ENCODE results near the gene CYFIP1.

CYFIP1 gene

DNA sequence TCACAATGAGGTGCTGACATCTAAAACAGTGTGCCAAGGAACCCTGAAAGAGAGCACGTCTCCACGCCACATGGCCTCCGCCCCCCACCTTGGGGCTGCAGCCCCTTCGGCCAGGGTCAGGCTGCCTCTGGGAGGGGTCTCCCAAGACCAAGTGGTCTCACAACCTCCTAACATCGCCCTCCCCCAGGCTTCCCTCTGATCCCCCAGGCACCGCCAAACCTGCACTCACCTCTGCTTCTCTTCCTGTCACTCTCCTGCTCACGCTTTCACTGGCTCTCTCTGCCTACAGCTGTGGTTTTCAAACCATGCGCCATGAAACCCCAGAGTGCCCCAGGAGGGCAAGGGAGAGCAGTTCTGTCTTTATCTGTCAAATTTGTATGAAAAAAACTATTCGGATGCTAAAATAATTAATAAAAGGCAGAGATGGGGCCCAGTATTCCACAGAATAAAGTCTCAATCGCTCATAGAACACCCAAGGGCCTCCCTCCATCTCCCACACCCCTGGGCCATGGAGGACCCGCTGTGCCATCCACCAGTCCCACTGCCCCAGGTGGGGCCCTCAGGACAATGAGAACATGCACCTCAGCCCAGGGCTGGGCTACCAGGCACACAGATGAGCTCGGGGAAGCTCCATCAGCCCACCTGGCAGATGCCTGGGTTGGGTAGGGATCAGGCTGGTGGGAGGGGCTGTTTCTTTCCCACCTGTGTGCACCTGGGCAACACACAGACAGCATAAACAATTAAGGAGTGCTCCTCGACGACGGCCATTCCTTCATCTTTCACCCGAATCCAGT is 21.5 kb downstream of the CYFIP1 start:
- TF ChIP-seq, protein P1, sequence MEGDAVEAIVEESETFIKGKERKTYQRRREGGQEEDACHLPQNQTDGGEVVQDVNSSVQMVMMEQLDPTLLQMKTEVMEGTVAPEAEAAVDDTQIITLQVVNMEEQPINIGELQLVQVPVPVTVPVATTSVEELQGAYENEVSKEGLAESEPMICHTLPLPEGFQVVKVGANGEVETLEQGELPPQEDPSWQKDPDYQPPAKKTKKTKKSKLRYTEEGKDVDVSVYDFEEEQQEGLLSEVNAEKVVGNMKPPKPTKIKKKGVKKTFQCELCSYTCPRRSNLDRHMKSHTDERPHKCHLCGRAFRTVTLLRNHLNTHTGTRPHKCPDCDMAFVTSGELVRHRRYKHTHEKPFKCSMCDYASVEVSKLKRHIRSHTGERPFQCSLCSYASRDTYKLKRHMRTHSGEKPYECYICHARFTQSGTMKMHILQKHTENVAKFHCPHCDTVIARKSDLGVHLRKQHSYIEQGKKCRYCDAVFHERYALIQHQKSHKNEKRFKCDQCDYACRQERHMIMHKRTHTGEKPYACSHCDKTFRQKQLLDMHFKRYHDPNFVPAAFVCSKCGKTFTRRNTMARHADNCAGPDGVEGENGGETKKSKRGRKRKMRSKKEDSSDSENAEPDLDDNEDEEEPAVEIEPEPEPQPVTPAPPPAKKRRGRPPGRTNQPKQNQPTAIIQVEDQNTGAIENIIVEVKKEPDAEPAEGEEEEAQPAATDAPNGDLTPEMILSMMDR (IDR thresholded peaks at IDR 0.05; ENCODE audit: unreplicated experiment in 3 of 3) = no peak
- Mint-ChIP-seq H3K4me1 (peaks cover 26% of the 10 kb centered on the region), H3K27me3 (ENCODE audit: low read depth) (no peaks in the 10 kb centered on the region), H3K27ac (no peak overlapping the region), H3K36me3 (ENCODE audit: low read depth) (peaks cover 3% of the 10 kb centered on the region), H3K4me3 (no peak overlapping the region), H3K9me3 (no peaks in the 10 kb centered on the region)

DNA sequence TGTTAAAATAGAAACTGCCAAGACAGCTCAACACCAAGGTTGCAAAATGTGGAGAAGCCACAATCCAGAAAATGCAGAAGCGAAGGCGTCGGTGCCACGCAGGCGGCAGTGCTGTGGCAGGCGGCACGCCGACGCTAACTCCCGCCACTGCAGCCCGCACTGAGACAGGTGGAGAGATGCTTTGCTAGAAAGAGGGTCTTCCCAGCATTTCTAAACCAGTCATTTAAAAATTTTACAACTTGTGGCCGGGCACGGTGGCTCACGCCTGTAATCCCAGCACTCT is 23.2 kb downstream of the CYFIP1 start:
- Mint-ChIP-seq H3K9me3 (no peaks in the 10 kb centered on the region), H3K36me3 (ENCODE audit: low read depth) (no peaks in the 10 kb centered on the region), H3K4me1 (peaks cover 36% of the 10 kb centered on the region), H3K4me3 (no peak overlapping the region), H3K27me3 (ENCODE audit: low read depth) (no peaks in the 10 kb centered on the region), H3K27ac (no peak overlapping the region)
- TF ChIP-seq, protein P1 (IDR thresholded peaks at IDR 0.05; ENCODE audit: unreplicated experiment in 3 of 3) = no peak

DNA sequence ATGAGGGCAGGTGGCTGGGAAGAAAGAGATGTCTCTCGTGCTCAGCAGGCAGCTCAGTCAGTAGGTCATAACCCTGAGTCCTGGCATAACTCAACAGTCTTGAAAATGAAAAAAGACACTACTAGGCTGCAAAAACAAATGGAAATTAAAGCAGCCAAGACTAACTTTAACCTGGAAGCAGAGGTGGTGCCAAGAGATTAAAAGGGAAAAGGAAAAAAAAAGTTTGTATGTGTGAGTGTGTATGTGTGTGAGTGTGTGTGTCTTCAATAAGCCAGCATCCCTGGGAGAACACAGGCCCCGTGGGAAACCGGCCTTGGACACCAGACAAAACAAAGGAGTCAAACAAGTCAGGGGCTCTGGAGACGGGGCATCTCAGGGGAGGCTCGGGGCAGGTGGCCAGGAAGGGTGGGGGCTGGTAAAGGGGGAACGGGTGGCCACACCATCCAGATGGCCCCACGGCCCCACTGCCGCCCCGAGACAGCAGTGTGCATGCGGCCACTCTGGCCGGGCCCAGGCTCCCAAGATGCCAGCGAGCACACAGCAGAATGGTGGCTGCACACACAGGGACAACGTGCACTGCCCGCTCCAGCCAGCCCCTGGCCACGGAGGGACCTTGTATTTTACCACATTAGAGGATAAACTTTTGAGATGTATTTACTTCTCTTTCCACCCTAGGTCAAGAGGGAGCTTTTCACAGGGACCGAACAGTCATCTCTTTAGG is 23.8 kb downstream of the CYFIP1 start:
- Mint-ChIP-seq H3K27me3 (ENCODE audit: low read depth) (no peaks in the 10 kb centered on the region), H3K36me3 (ENCODE audit: low read depth) (no peaks in the 10 kb centered on the region), H3K4me3 (no peak overlapping the region), H3K27ac (peak overlapping the region in 2 of 3 experiments; percentile 13 to 36), H3K4me1 (peaks cover 33% of the 10 kb centered on the region), H3K9me3 (no peaks in the 10 kb centered on the region)
- TF ChIP-seq, protein P1 (IDR thresholded peaks at IDR 0.05; ENCODE audit: unreplicated experiment in 3 of 3) = no peak

DNA sequence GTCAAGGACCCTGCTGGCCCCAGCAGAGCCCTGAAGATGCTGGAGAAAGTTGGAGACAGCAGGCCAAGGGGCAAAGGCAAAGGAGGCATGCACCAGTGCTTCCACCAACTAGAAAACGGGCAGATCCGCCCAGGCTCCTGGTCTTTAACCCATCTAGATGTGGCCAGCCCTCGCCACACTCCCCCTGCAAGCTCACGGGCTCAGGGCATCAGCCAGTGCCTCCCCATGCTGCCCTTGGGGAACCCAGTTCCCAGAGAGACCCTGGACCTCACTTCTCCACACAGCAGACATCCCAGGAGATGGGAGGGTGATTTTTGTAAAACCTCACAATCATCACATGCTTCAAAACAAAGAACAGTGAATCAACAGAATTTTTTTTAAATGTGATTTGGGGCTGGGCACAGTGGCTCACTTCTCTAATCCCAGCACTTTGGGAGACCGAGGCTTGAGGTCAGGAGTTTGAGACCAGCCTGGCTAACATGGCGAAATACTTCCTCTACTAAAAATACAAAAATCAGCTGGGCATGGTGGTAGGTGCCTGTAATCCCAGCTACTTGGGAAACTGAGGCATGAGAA is 24.5 kb downstream of the CYFIP1 start:
- H3K36me3 Mint-ChIP-seq (ENCODE audit: low read depth) = no peaks in the 10 kb centered on the region
- no peaks in the 10 kb centered on the region for H3K27me3 Mint-ChIP-seq (ENCODE audit: low read depth)
- peaks cover 34% of the 10 kb centered on the region for H3K4me1 Mint-ChIP-seq
- no peaks in the 10 kb centered on the region for H3K9me3 Mint-ChIP-seq
- H3K4me3 Mint-ChIP-seq = no peak overlapping the region
- peak overlapping the region in 1 of 3 experiments; percentile 36 for H3K27ac Mint-ChIP-seq
- TF ChIP-seq, protein P1 (IDR thresholded peaks at IDR 0.05; ENCODE audit: unreplicated experiment in 3 of 3) = no peak

DNA sequence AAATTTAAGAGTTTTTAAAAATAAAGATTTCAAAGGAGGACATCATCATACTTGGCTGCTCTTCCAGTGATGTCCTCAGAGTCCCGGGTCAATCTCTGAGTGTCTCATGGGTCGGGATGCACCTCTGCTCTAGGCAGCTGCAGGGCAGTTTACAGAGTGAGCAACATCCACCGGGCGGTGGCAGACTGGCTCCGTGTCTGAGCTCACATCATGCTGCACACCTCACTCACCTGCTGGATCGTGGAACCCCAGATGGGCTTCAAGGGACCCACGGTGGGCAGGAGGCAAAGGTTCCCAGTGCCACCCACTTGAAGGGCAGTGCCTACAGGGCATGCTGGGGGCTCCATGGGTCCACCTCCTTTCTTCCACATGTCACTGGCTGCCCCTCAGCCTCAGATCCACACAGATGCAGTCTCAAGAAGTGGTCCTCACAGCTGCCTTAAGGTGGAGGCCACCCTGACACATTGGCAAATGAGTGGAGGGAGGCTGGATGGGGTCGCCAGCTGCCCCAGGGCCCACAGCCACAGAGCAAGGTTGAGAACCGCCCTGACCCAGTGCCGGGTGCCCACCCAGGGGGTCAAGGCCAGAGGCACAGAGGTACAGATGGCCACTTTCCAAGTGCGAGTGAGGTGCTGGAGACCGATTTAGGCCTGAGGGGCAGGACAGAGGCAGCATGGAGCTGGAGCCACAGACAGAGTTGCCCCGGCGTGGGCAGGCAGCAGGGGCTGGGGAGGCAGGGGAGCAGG is 25.2 kb downstream of the CYFIP1 start:
- Mint-ChIP-seq H3K4me1 (peaks cover 40% of the 10 kb centered on the region), H3K9me3 (no peaks in the 10 kb centered on the region), H3K27ac (peak overlapping the region in 2 of 3 experiments; percentile 44 to 60), H3K27me3 (ENCODE audit: low read depth) (no peaks in the 10 kb centered on the region), H3K4me3 (no peak overlapping the region), H3K36me3 (ENCODE audit: low read depth) (no peaks in the 10 kb centered on the region)
- TF ChIP-seq, protein P1 (IDR thresholded peaks at IDR 0.05; ENCODE audit: unreplicated experiment in 3 of 3) = no peak

All from nephron (organoid).